GM12873 (cell line): ENCODE data around the gene SMYD4.

Experiments used
- CTCF ChIP-seq: IDR thresholded peaks from 2 replicates; pipeline ENCODE4 v1.5.1; 2012; ENCODE audit warnings: low read depth, mild to moderate bottlenecking, moderate library complexity, low read length, control low read depth; ENCODE audit not compliant: insufficient read depth; ENCODE audit errors: missing control alignments

The SMYD4 gene

GRCh38 chr17:1755252-1755826 lies 74.4 kb downstream of the SMYD4 start:
- TF ChIP-seq CTCF, result no peak

GRCh38 chr17:1754430-1755112 lies 75.1 kb downstream of the SMYD4 start:
- no peak for TF ChIP-seq CTCF

GRCh38 chr17:1753767-1754429 lies 75.8 kb downstream of the SMYD4 start:
- no peak for TF ChIP-seq CTCF

DNA sequence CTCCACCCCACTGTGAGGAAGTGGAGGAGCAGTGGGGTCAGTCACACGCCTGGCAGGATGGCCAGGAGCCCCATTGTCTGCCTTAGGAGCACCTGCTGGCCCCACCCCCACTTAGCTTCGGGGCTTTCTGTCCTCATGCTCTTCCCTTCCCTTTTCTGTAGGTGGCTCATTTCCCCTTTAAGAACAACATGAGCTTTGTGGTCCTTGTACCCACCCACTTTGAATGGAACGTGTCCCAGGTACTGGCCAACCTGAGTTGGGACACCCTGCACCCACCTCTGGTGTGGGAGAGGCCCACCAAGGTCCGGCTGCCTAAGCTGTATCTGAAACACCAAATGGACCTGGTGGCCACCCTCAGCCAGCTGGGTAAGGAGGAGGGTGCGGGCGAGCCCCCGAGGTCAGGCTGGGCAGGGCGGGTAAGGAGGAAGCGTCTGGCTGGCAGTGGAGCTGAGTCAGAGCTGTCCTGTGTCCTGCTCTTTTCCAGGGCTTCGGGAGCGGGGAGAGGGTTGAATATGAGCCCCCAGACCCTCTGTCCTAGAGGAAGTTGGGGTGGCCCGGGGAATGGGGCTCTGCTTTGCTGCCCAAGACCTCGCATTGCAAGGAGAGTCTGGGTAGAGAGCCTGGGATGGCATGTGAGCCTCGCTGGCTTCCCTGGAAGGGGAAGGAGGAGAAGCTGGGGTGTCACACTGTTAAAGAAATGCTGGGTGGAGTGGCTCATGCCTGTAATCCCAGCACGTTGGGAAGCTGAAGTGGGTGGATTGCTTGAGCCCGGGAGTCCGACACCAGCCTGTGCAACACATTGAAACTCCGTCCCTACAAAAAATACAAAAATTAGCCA lies 77.1 kb downstream of the SMYD4 start:
- no peak for TF ChIP-seq CTCF

- TF ChIP-seq CTCF, result no peak
Measured at GRCh38 chr17:1750628-1751027, 79.1 kb downstream of the SMYD4 start.

GRCh38 chr17:1746975-1747543 lies 82.6 kb downstream of the SMYD4 start:
- no peak for TF ChIP-seq CTCF
